PFSK-1 (cell line): ENCODE data around the gene GRIK1.

Experiments
- POLR2AphosphoS5 ChIP-seq: IDR thresholded peaks from 2 replicates; pipeline ENCODE4 v1.6.1; 2012; ENCODE audit warnings: low read depth, mild to moderate bottlenecking, control low read depth, low read length, moderate library complexity
- TAF1 ChIP-seq: IDR thresholded peaks from 2 replicates; pipeline ENCODE4 v1.6.1; 2012; ENCODE audit warnings: low read length, control low read depth, borderline replicate concordance; ENCODE audit not compliant: insufficient read depth

DNA sequence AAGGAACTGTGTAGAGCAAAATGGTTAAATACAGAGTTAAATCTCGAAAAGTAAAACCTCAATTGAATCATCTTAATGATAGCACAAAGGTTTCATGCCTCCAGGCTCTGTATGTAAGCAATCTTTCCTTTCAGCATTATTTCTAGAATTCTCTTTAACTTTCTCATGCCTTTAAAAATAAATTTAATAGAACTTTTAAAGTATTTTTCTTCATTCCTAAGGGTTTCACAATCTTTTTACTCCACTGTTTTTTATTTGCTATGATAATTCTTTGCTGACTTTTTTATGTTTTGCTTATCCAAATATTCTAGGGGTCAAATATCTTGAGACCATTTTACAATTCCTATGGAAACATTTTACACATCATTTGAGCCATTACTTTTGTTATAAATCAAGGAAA is 353.1 kb downstream of the GRIK1 start:
- no peak for TF ChIP-seq POLR2AphosphoS5
- TF ChIP-seq TAF1 = no peak
